Activated CD4-positive, alpha-beta memory T cell treated with anti-CD3 and anti-CD28 coated beads, Interleukin-2, amount 10 ng/mL, durations not matched to agents 7 days and 5 days (primary cell): ENCODE measurements around the gene ZNF22. TPM values are rescaled to one million over a fixed set of nuclear protein-coding genes. Genes with fewer than 3 reads are reported as not detected.
A peak's percentile ranks its signal among the peaks of the same experiment; 100 is the strongest.

ENCODE experiments used
- CTCF ChIA-PET: fragments of 350-600 bp; sonication (Branson Sonifier 250); formaldehyde crosslinking; loops from one replicate; lab custom pipeline; 2021; ENCODE audit warnings: antibody characterized with exemption, inconsistent platforms; lab: Charles Lee
- POLR2A ChIA-PET: fragments of 350-600 bp; sonication (Branson Sonifier 250); formaldehyde crosslinking; loops from one replicate; lab custom pipeline; 2021; ENCODE audit warnings: antibody characterized with exemption; lab: Charles Lee
- DNase-seq: peaks from one replicate; pipeline ENCODE4 v3.0.0-alpha.2; 2020
- H3K27ac Mint-ChIP-seq: one replicate; pipeline ENCODE4 v1.8.0; 2021; ENCODE audit warnings: mild to moderate bottlenecking, mixed read lengths
- H3K27me3 Mint-ChIP-seq: one replicate; pipeline ENCODE4 v1.8.0; 2021; ENCODE audit warnings: mixed read lengths
- H3K36me3 Mint-ChIP-seq: one replicate; pipeline ENCODE4 v1.8.0; 2021; ENCODE audit warnings: low read depth, mixed read lengths
- H3K4me1 Mint-ChIP-seq: one replicate; pipeline ENCODE4 v1.8.0; 2021; ENCODE audit warnings: mixed read lengths
- H3K4me3 Mint-ChIP-seq: one replicate; pipeline ENCODE4 v1.8.0; 2021; ENCODE audit warnings: mild to moderate bottlenecking, mixed read lengths
- H3K9me3 Mint-ChIP-seq: one replicate; pipeline ENCODE4 v1.8.0; 2021; ENCODE audit warnings: mixed read lengths
- total RNA-seq, 2 experiments: library from RNA; stranded (reverse); gene quantifications; one replicate each; pipeline ENCODE4 v1.2.3, GENCODE V29; 2021

ZNF22 gene
- total RNA-seq, 2 experiments from 2014 or later = 22.9 to 24.7 TPM

DNA sequence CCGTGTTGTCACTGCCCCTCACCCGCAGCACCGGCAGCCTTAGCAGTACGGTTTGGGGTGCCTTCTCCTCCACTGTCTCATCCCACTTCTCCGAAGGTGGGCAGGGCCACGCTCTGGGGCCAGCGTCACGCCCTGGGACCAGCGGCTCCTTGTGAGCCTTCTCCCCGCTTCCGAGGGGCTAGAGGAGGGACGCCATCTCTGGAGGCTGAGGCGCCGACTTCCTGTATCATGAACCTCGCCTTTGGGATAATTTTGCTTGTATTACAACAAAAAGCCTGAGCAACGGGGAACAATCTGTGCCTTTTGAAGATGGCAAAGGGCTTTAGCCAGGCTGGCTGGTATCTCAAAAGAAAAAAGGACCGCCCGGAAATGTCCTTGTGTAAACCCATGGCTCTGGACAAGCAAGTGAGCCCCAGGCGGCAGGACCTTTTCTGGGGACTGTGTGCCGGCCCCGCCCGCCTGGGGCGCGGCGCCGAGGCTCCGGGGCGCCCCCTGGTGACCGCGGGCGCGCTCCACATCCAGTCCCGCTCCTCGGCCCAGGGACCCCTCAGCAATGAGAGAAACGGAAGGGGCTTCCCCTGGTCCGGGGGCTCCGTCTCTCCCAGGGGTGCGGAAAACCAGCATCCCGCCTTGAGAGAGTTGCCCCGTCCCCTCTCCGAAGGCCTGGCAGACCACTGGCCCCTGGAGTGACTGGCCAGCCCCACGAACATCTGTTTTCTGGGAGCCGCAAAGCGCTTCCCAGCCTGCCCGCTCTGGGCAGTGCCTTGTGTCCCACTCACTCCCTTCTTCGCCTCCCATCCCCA, 25.9 kb upstream of the ZNF22 start:
- POLR2A ChIA-PET = interaction anchor here (0.6 to 2.2 kb wide), 2 partner anchors 10 to 17 kb away, joined by 3 to 7 read pairs; no protein-coding TSS in a partner anchor
- CTCF ChIA-PET = interaction anchor here (0.8 to 2.4 kb wide), 5 partner anchors 10 to 42 kb away, joined by 3 to 17 read pairs (median 4); no protein-coding TSS in a partner anchor
- Mint-ChIP-seq H3K4me3 (peak overlapping the region; percentile 63), H3K9me3 (no peaks in the 10 kb centered on the region), H3K36me3 (no peaks in the 10 kb centered on the region), H3K27ac (peak overlapping the region; percentile 64), H3K27me3 (no peaks in the 10 kb centered on the region), H3K4me1 (peaks cover 19% of the 10 kb centered on the region)
- peak; percentile 75 for DNase-seq

GRCh38 chr10:44975431-44976331, 25.0 kb upstream of the ZNF22 start:
- DNase-seq = no peak
- ChIA-PET POLR2A (interaction anchor here (0.6 kb wide), 1 partner anchor 25 kb away, joined by 3 read pairs; no protein-coding TSS in a partner anchor), CTCF (interaction anchor here (1.1 to 2.4 kb wide), 5 partner anchors 11 to 45 kb away, joined by 3 to 17 read pairs (median 4); partner anchors contain the start of gene RASSF4)
- Mint-ChIP-seq H3K4me3 (no peak overlapping the region), H3K27me3 (no peaks in the 10 kb centered on the region), H3K4me1 (peaks cover 21% of the 10 kb centered on the region), H3K36me3 (no peaks in the 10 kb centered on the region), H3K9me3 (no peaks in the 10 kb centered on the region), H3K27ac (no peak overlapping the region)

DNA sequence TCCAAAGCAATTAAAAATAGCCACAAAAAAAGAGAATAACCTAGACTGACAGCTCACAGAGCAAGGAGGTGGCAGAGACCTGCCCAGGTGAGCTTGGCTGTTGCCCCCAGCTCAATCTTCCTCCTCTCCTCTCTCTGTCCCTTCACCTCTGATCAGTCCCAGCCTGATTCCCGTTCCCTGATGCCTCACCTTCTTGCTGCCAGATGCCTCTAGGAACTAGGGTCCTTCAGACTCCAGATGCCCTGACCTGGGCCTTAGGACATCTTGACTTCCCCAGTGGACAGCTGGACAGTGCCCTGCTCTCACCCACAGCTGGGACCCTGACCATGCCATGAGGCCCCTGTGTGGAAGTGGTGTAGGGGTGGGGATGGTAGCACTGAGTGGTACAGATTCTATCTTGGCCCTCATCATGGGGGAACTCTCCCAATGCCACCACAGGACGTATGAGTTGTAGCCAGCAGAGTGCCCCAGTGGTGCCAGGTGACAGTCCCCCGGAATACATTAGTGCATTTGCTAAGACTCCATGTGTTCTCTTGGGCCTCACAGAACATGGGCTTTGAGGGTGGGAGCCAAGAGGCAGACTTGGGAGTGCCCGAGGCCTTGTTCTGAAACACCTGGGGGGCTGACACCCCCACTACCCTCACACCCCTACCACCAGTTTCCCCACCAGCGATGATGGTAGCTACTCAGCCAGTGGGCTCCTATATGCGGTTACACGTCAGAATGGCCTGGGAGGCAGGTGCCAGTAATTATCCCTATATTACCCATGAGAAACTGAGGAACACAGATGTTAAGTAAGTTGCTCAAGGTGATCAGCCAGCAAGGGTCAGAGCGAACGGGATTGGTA, 24.1 kb upstream of the ZNF22 start:
- CTCF ChIA-PET = interaction anchor here (1.1 to 2.4 kb wide), 5 partner anchors 10 to 46 kb away, joined by 3 to 17 read pairs (median 4); partner anchors contain the start of gene RASSF4
- no peak overlapping the region for H3K4me3 Mint-ChIP-seq
- POLR2A ChIA-PET = interaction anchor here (0.6 to 1.6 kb wide), 2 partner anchors 18 to 24 kb away, joined by 3 to 5 read pairs; no protein-coding TSS in a partner anchor
- H3K9me3 Mint-ChIP-seq = no peaks in the 10 kb centered on the region
- H3K27ac Mint-ChIP-seq = no peak overlapping the region
- no peaks in the 10 kb centered on the region for H3K27me3 Mint-ChIP-seq
- H3K36me3 Mint-ChIP-seq = no peaks in the 10 kb centered on the region
- peaks cover 27% of the 10 kb centered on the region for H3K4me1 Mint-ChIP-seq
- DNase-seq = no peak

- Mint-ChIP-seq H3K36me3 (no peaks in the 10 kb centered on the region), H3K4me1 (peaks cover 27% of the 10 kb centered on the region), H3K9me3 (no peaks in the 10 kb centered on the region), H3K27ac (no peak overlapping the region), H3K4me3 (no peak overlapping the region), H3K27me3 (no peaks in the 10 kb centered on the region)
- POLR2A ChIA-PET = interaction anchor here (1.4 to 1.6 kb wide), 2 partner anchors 17 to 24 kb away, joined by 3 to 5 read pairs; no protein-coding TSS in a partner anchor
- DNase-seq = no peak
- CTCF ChIA-PET = interaction anchor here (1.3 to 2.4 kb wide), 2 partner anchors 45 to 46 kb away, joined by 3 to 17 read pairs; no protein-coding TSS in a partner anchor
These were observed 23.2 kb upstream of the ZNF22 start for GRCh38 chr10:44977287-44978212.

DNA sequence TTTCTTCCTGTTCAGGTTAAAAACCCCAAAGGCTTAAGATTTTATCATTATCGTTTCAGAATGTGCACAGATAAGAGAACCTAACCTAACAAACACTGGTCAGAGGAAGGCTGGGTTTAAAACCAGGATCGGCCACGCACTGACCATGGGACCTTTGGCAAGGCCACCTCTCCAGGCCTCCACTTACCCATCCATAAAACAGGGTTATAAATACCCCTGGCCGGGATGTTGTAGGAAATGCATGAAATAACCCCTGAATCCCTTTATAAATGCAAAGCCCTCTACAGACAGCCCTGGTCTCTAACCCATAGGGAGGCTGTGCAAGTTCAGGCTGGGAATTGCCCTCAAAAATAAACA, 22.5 kb upstream of the ZNF22 start:
- no peaks in the 10 kb centered on the region for H3K36me3 Mint-ChIP-seq
- no peaks in the 10 kb centered on the region for H3K27me3 Mint-ChIP-seq
- no peak overlapping the region for H3K27ac Mint-ChIP-seq
- H3K9me3 Mint-ChIP-seq = no peaks in the 10 kb centered on the region
- DNase-seq = no peak
- H3K4me3 Mint-ChIP-seq = peak overlapping the region; percentile 5
- H3K4me1 Mint-ChIP-seq = peaks cover 27% of the 10 kb centered on the region
- CTCF ChIA-PET = interaction anchor here (1.3 kb wide), 1 partner anchor 46 kb away, joined by 3 read pairs; no protein-coding TSS in a partner anchor
- POLR2A ChIA-PET = interaction anchor here (1.4 to 1.6 kb wide), 2 partner anchors 17 to 23 kb away, joined by 3 to 5 read pairs; no protein-coding TSS in a partner anchor

DNA sequence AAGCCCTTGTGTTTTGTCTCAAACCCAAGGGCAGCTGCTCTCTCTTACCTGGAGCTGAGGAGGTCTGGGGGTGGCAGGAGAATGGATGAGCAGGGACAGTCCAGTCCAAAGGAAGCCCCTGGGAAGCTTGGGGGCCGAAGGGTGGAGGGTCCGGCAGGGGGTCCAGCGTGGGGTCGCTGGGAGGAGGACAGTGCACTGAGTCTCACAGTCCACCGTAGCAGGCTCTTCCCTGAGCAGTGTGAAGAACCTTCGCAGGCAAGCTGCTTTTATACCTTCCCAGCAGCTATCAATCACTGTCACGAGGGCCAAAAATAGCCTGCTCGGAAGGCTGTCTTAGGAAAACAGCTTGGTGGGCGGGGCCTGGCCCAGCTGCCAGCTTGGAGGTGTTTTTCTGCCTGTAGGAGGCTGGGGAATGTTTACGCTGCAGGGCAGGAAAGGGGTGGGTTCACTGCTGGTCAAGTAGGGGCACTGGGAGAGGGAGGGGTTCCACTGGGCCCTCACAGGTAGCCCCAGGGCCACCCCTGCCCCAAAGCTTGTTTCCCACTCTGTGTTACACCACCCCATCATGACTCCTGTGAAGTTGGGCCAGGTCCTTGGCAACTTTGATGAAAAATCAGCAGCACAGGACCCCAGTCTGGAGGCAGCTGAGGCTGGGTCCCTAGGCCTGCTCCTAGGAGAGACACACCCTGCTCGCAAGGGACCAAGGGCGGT, 22.0 kb upstream of the ZNF22 start, which contains the start of gene DEPP1:
TSS of gene DEPP1 (minus strand) at position 240 of the 711 bp plus-strand sequence. CDS start 779 bp downstream, outside the sequence.
- H3K9me3 Mint-ChIP-seq = no peaks in the 10 kb centered on the region
- CTCF ChIA-PET = interaction anchor here (1.3 kb wide), 1 partner anchor 47 kb away, joined by 3 read pairs; no protein-coding TSS in a partner anchor
- POLR2A ChIA-PET = interaction anchor here (1.4 to 1.6 kb wide), 2 partner anchors 16 to 23 kb away, joined by 3 to 5 read pairs; no protein-coding TSS in a partner anchor
- peaks cover 24% of the 10 kb centered on the region for H3K4me1 Mint-ChIP-seq
- no peaks in the 10 kb centered on the region for H3K27me3 Mint-ChIP-seq
- H3K36me3 Mint-ChIP-seq = no peaks in the 10 kb centered on the region
- peak; percentile 35 for DNase-seq
- no peak within 1 kb of the TSS for H3K27ac Mint-ChIP-seq
- H3K4me3 Mint-ChIP-seq = peak within 1 kb of the TSS; percentile 5

DNA sequence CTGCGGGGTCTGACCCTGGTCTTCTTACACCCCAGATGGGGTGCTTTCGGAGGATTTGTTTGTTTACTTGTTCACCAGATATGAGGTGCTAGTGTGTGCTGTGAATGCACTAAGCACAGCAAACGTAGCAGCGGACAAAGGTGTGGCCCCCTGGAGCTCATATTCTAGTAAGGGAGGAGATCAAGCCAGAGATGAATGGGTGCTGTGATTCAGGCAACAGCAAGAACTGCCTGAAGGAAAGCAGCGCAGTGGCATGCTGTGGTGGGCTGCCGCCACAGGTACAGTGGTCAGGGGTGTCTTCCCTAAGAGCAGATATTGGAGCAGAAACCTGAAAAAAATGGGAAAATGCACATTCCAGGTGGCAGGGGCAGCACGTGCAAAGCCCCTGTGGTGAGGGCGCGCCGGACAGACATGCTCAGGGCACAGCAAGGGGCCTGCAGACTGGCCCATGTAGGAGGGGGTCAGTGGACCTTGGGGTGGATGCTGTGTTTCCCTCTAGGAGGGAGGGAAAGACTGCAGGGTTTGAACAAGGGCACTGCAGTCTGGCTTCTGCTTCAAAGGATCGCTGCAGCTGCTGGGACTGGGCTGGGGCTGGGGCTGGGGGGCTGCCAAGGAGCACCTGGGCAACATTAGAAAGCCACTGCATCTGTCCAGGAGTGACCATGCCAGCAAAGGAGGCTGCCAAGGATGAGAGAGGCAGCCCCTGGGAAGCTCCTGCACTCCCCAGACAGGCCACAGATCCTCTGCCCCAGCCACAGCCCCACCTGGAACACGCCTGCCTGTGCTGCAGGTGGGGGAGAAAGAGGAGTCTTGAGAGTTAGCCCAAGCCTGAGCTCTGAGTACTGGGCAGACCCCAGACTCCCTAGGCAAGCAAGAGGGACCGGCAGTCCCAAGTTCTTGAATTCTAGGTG, 21.2 kb upstream of the ZNF22 start:
- Mint-ChIP-seq H3K27me3 (no peaks in the 10 kb centered on the region), H3K9me3 (no peaks in the 10 kb centered on the region), H3K36me3 (no peaks in the 10 kb centered on the region), H3K27ac (no peak overlapping the region), H3K4me1 (peaks cover 17% of the 10 kb centered on the region), H3K4me3 (no peak overlapping the region)
- ChIA-PET CTCF (interaction anchor here (1.1 to 1.3 kb wide), 3 partner anchors 11 to 48 kb away, joined by 3 read pairs; no protein-coding TSS in a partner anchor), POLR2A (no interaction called here)
- no peak for DNase-seq

GRCh38 chr10:44980309-44981171, 20.2 kb upstream of the ZNF22 start:
- DNase-seq = no peak
- ChIA-PET CTCF (interaction anchor here (1.0 to 1.2 kb wide), 3 partner anchors 10 to 14 kb away, joined by 3 to 4 read pairs (median 3); no protein-coding TSS in a partner anchor), POLR2A (no interaction called here)
- Mint-ChIP-seq H3K36me3 (no peaks in the 10 kb centered on the region), H3K27ac (no peak overlapping the region), H3K9me3 (no peaks in the 10 kb centered on the region), H3K27me3 (no peaks in the 10 kb centered on the region), H3K4me1 (peaks cover 14% of the 10 kb centered on the region), H3K4me3 (no peak overlapping the region)
